ENCODE data around the gene CMPK1.

GRCh38 chr1:47362828-47363227, 29.2 kb downstream of the CMPK1 start:
- TF ChIP-seq JUN (IDR thresholded peaks at IDR 0.05; ENCODE audit: borderline replicate concordance, insufficient read depth, insufficient read length, low read depth) (no peak), CTCF (IDR thresholded peaks at IDR 0.05; ENCODE audit: extremely low read depth in 1 of 2, insufficient read depth in 1 of 2, low read depth in 1 of 2, low read length in 2 of 2) (no peak), EZH2 (IDR thresholded peaks at IDR 0.05; ENCODE audit: borderline replicate concordance, low read depth, low read length, severe bottlenecking) (no peak), POLR2AphosphoS5 (IDR thresholded peaks at IDR 0.05; ENCODE audit: insufficient read depth, low read depth, low read length) (no peak), POLR2A (IDR thresholded peaks at IDR 0.05; ENCODE audit: low read depth, low read length) (no peak), FOS (IDR thresholded peaks at IDR 0.05; ENCODE audit: borderline replicate concordance, insufficient read depth, low read length) (no peak)
